ENCODE results near the gene FANCI. TPM values are rescaled to one million over a fixed set of nuclear protein-coding genes. Genes with fewer than 3 reads are reported as not detected.

The FANCI gene
- total RNA-seq, 4 donors from 2014 or later: 0.80 to 3.3 (median 2.7) TPM

DNA sequence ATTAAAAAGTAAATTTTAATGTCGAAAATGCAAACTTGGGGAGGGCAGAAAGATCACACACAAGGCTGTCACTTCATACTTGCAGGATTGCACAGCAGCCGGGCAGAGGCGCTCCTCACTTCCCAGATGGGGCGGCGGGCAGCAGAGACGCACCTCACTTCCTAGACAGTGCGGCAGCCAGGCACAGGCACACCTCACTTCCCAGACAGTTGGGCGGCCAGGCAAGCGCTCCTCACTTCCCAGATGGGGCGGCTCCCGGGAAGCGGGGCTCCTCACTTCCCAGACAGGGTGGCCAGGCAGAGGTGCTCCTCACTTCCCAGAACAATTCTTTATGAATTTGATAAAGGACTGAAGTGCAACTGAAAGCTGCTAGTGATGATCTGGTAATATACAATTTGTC, 43.6 kb upstream of the FANCI start:
- Histone ChIP-seq H3K36me3 (peaks cover 0 to 59% of the 10 kb centered on the region in 2 donors), H3K4me1 (peaks cover 0 to 7% of the 10 kb centered on the region in 2 donors), H3K27ac (no peak overlapping the region), H3K4me3 (no peak overlapping the region), H3K27me3 (no peaks in the 10 kb centered on the region), H3K9me3 (no peaks in the 10 kb centered on the region)
- DNase-seq: no peak
- intact Hi-C loops (cut with DNase I; ENCODE audit: low total_unique reads) (no loop called here), in situ Hi-C loops (cut with MboI; ENCODE audit: low sequenced_read_pairs in 4 of 4) (loop anchor here in 1 of 4 donors (25.0 kb wide), 1 partner anchor 237 kb away; no protein-coding TSS in a partner anchor)
- no peak for ATAC-seq
- no peak for TF ChIP-seq POLR2A (IDR thresholded peaks at IDR 0.05)
- TF ChIP-seq, protein P1, sequence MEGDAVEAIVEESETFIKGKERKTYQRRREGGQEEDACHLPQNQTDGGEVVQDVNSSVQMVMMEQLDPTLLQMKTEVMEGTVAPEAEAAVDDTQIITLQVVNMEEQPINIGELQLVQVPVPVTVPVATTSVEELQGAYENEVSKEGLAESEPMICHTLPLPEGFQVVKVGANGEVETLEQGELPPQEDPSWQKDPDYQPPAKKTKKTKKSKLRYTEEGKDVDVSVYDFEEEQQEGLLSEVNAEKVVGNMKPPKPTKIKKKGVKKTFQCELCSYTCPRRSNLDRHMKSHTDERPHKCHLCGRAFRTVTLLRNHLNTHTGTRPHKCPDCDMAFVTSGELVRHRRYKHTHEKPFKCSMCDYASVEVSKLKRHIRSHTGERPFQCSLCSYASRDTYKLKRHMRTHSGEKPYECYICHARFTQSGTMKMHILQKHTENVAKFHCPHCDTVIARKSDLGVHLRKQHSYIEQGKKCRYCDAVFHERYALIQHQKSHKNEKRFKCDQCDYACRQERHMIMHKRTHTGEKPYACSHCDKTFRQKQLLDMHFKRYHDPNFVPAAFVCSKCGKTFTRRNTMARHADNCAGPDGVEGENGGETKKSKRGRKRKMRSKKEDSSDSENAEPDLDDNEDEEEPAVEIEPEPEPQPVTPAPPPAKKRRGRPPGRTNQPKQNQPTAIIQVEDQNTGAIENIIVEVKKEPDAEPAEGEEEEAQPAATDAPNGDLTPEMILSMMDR (IDR thresholded peaks at IDR 0.05 in 4 of 5, conservative IDR thresholded peaks at IDR 0.05 in 1 of 5): no peak

DNA sequence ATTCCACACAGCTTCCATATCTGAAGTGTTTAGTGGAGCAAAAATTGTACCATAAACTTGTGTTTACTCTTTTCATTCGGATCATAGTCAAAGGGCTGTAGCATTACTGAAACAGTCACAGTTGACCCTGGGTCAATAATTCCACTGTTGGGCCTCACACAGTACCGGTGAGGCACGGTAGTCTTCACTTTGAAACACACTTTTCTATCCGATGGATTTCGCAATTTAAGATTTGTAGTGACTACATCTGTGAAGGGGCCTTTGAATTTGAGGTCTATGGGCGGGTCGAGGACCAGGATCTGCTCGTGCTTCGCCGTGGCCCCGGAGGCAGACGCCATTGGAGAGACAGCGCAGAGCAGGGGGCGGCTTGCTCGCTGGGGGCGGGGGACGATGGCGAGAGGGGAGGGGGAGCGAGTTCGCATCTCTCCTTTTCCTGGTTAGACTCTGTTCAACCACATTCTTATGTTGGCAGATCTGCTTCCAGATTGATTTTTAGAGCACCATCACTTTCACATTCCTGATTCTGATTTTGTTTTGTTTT, 42.2 kb upstream of the FANCI start:
- in situ Hi-C loops (cut with MboI; ENCODE audit: low sequenced_read_pairs in 4 of 4): loop anchor here in 1 of 4 donors (25.0 kb wide), 1 partner anchor 236 kb away; no protein-coding TSS in a partner anchor
- TF ChIP-seq, protein P1 (IDR thresholded peaks at IDR 0.05 in 4 of 5, conservative IDR thresholded peaks at IDR 0.05 in 1 of 5): no peak
- Histone ChIP-seq H3K9me3 (no peaks in the 10 kb centered on the region), H3K36me3 (peaks cover 0 to 46% of the 10 kb centered on the region in 2 donors), H3K4me3 (no peak overlapping the region), H3K27me3 (no peaks in the 10 kb centered on the region), H3K27ac (no peak overlapping the region), H3K4me1 (peaks cover 0 to 7% of the 10 kb centered on the region in 2 donors)
- ATAC-seq (no peak), DNase-seq (no peak)
- intact Hi-C loops (cut with DNase I; ENCODE audit: low total_unique reads): no loop called here

DNA sequence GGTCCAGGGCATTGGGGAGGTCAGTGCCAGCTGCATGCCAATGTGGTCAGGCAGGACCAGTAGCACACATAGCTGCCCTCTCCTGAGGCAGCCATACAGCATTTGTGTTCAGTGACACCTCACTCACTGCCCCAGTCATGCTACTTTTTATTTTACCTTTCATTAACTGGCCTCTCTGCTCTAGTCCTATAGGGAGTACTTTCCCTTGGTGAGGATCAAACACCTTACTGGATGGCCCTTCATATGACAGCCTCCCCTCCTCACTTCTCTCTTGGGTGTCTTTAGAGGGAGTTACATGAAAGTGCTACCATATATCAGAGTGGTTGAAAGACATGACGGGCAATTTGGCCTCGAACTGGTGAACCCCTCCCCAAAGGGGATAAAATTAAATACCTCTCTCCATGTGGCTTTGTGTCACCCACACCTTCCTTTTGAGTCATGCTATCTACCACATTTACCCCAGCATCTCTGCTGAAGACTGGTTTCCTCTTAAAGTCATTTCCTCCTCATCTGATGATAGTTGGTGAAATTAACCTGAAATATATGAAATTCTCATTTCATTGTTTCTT, 40.0 kb upstream of the FANCI start:
- DNase-seq (no peak), ATAC-seq (no peak)
- TF ChIP-seq, protein P1 (IDR thresholded peaks at IDR 0.05 in 4 of 5, conservative IDR thresholded peaks at IDR 0.05 in 1 of 5): no peak
- TF ChIP-seq POLR2A (IDR thresholded peaks at IDR 0.05): no peak
- H3K36me3 ChIP-seq: peaks cover 0 to 23% of the 10 kb centered on the region in 2 donors
- H3K27me3 ChIP-seq: no peaks in the 10 kb centered on the region
- H3K4me1 ChIP-seq: peaks cover 0 to 3% of the 10 kb centered on the region in 2 donors
- H3K4me3 ChIP-seq: no peak overlapping the region
- intact Hi-C loops (cut with DNase I; ENCODE audit: low total_unique reads): no loop called here
- H3K27ac ChIP-seq: no peak overlapping the region
- no peaks in the 10 kb centered on the region for H3K9me3 ChIP-seq
- in situ Hi-C loops (cut with MboI; ENCODE audit: low sequenced_read_pairs in 4 of 4): loop anchor here in 1 of 4 donors (25.0 kb wide), 1 partner anchor 234 kb away; no protein-coding TSS in a partner anchor

DNA sequence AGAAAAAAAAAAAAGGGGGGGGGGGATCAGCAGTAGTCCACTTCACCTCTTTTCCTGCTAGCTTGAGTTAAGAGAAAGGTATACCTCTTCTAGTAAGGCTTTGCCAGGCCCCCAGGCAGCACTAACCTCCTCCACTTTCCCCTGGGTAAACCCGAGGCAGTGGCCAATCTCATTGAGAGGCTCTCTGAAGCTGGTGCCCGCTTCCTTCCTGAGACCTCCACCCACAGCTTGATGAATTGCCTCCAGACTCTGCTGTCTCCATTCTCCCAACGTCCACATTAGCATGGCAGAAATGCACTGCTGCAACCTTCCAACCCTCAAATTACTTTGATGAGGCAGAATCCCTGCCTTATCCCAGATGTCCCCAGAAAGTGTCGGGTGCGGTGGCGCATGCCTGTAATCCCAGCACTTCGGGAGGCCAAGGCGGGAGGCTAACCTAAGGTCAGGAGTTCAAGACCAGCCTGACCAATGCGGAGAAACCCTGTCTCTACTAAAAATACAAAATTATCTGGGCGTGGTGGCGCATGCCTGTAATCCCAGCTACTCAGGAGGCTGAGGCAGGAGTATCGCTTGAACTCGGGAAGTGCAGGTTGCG, 37.7 kb upstream of the FANCI start:
- intact Hi-C loops (cut with DNase I; ENCODE audit: low total_unique reads) (loop anchor here (2.0 kb wide), 2 partner anchors 95 to 225 kb away; no protein-coding TSS in a partner anchor), in situ Hi-C loops (cut with MboI; ENCODE audit: low sequenced_read_pairs in 4 of 4) (loop anchor here in 1 of 4 donors (25.0 kb wide), 1 partner anchor 231 kb away; no protein-coding TSS in a partner anchor)
- H3K4me3 ChIP-seq: no peak overlapping the region
- H3K36me3 ChIP-seq: peaks cover 0 to 3% of the 10 kb centered on the region in 2 donors
- no peaks in the 10 kb centered on the region for H3K9me3 ChIP-seq
- no peak overlapping the region for H3K27ac ChIP-seq
- no peak for TF ChIP-seq POLR2A (IDR thresholded peaks at IDR 0.05)
- TF ChIP-seq, protein P1 (IDR thresholded peaks at IDR 0.05 in 4 of 5, conservative IDR thresholded peaks at IDR 0.05 in 1 of 5): no peak
- no peaks in the 10 kb centered on the region for H3K27me3 ChIP-seq
- H3K4me1 ChIP-seq: peaks cover 0 to 3% of the 10 kb centered on the region in 2 donors
- DNase-seq (no peak), ATAC-seq (no peak)

All from gastrocnemius medialis (tissue), 4 donors.